MG63 (cell line): Measurements from ENCODE around the gene TAS1R1. TPM values are rescaled to one million over a fixed set of nuclear protein-coding genes. Genes with fewer than 3 reads are reported as not detected.

ENCODE experiments used
- DNase-seq: peaks from one replicate; pipeline ENCODE4 v3.0.0-alpha.2; 2020
- H3K27me3 ChIP-seq: fragments of 250-450 bp; sonication (Bioruptor Pico); 2 replicates; pipeline ENCODE4 v1.5.1; 2020; ENCODE audit warnings: mild to moderate bottlenecking, moderate library complexity
- H3K36me3 ChIP-seq: fragments of 250-450 bp; sonication (Bioruptor Pico); 2 replicates; pipeline ENCODE4 v1.5.1; 2020; ENCODE audit warnings: mild to moderate bottlenecking, moderate library complexity
- H3K4me3 ChIP-seq: fragments of 250-450 bp; sonication (Bioruptor Pico); 2 replicates; pipeline ENCODE4 v1.5.1; 2020; ENCODE audit warnings: mild to moderate bottlenecking, moderate library complexity
- H3K9me3 ChIP-seq: fragments of 250-450 bp; sonication (Bioruptor Pico); 2 replicates; pipeline ENCODE4 v1.5.1; 2020; ENCODE audit warnings: mild to moderate bottlenecking, moderate library complexity
- total RNA-seq: library from RNA; depleted of rRNA; stranded (reverse); fragments of >200 nt; shearing (Covaris generic); gene quantifications from 2 replicates; pipeline ENCODE4 v1.2.3, GENCODE V29; 2014; ENCODE audit warnings: low replicate concordance

TAS1R1 gene
- total RNA-seq, 1 experiment from 2014 or later, result not detected

GRCh38 chr1:6580593-6581409 lies 25.7 kb downstream of the TAS1R1 start:
- no peak for DNase-seq
- Histone ChIP-seq H3K9me3 (no peaks in the 10 kb centered on the region), H3K36me3 (no peaks in the 10 kb centered on the region), H3K4me3 (peak overlapping the region; percentile 86), H3K27me3 (no peaks in the 10 kb centered on the region)

- DNase-seq, result no peak
- Histone ChIP-seq H3K27me3 (no peaks in the 10 kb centered on the region), H3K4me3 (no peak overlapping the region), H3K9me3 (no peaks in the 10 kb centered on the region), H3K36me3 (no peaks in the 10 kb centered on the region)
Measured at GRCh38 chr1:6581561-6582305, 26.6 kb downstream of the TAS1R1 start.

GRCh38 chr1:6582370-6582769 lies 27.3 kb downstream of the TAS1R1 start:
- no peak overlapping the region for H3K4me3 ChIP-seq
- H3K9me3 ChIP-seq, result no peaks in the 10 kb centered on the region
- no peak for DNase-seq
- no peaks in the 10 kb centered on the region for H3K36me3 ChIP-seq
- H3K27me3 ChIP-seq, result no peaks in the 10 kb centered on the region

GRCh38 chr1:6584126-6585080 lies 29.3 kb downstream of the TAS1R1 start:
- DNase-seq, result no peak
- Histone ChIP-seq H3K9me3 (no peaks in the 10 kb centered on the region), H3K36me3 (peaks cover 4% of the 10 kb centered on the region; the same call in 1 of the 2 replicates), H3K27me3 (no peaks in the 10 kb centered on the region), H3K4me3 (no peak overlapping the region)

- Histone ChIP-seq H3K36me3 (peaks cover 4% of the 10 kb centered on the region), H3K4me3 (no peak overlapping the region), H3K27me3 (no peaks in the 10 kb centered on the region), H3K9me3 (no peaks in the 10 kb centered on the region)
- no peak for DNase-seq
Measured at GRCh38 chr1:6585081-6585722, 30.1 kb downstream of the TAS1R1 start.

- DNase-seq, result no peak
Measured at GRCh38 chr1:6585841-6586240, 30.7 kb downstream of the TAS1R1 start.

GRCh38 chr1:6586404-6586816 lies 31.3 kb downstream of the TAS1R1 start:
- Histone ChIP-seq H3K9me3 (no peaks in the 10 kb centered on the region), H3K4me3 (no peak overlapping the region), H3K27me3 (no peaks in the 10 kb centered on the region), H3K36me3 (peaks cover 4% of the 10 kb centered on the region)
- DNase-seq, result no peak

More at GRCh38 chr1:6585841-6586240, 30.7 kb downstream of the TAS1R1 start:
- Histone ChIP-seq H3K36me3 (peaks cover 4% of the 10 kb centered on the region), H3K4me3 (no peak overlapping the region), H3K9me3 (no peaks in the 10 kb centered on the region), H3K27me3 (no peaks in the 10 kb centered on the region)

GRCh38 chr1:6587261-6588005 lies 32.3 kb downstream of the TAS1R1 start:
- Histone ChIP-seq H3K4me3 (no peak overlapping the region), H3K9me3 (no peaks in the 10 kb centered on the region), H3K27me3 (no peaks in the 10 kb centered on the region), H3K36me3 (peaks cover 9% of the 10 kb centered on the region)
- DNase-seq, result peak; percentile 62

- Histone ChIP-seq H3K27me3 (no peaks in the 10 kb centered on the region), H3K36me3 (peaks cover 16% of the 10 kb centered on the region), H3K9me3 (no peaks in the 10 kb centered on the region), H3K4me3 (no peak overlapping the region)
- DNase-seq, result no peak
Measured at GRCh38 chr1:6588128-6588892, 33.2 kb downstream of the TAS1R1 start.

GRCh38 chr1:6588893-6589520 lies 33.9 kb downstream of the TAS1R1 start:
- H3K9me3 ChIP-seq, result no peaks in the 10 kb centered on the region
- DNase-seq, result no peak
- H3K36me3 ChIP-seq, result peaks cover 20% of the 10 kb centered on the region
- H3K4me3 ChIP-seq, result no peak overlapping the region
- no peaks in the 10 kb centered on the region for H3K27me3 ChIP-seq

- Histone ChIP-seq H3K27me3 (no peaks in the 10 kb centered on the region), H3K36me3 (peaks cover 20% of the 10 kb centered on the region), H3K4me3 (no peak overlapping the region), H3K9me3 (no peaks in the 10 kb centered on the region)
- DNase-seq, result no peak
Measured at GRCh38 chr1:6590046-6590445, 34.9 kb downstream of the TAS1R1 start.

GRCh38 chr1:6591222-6591621 lies 36.1 kb downstream of the TAS1R1 start:
- Histone ChIP-seq H3K36me3 (peaks cover 28% of the 10 kb centered on the region), H3K9me3 (no peaks in the 10 kb centered on the region), H3K4me3 (no peak overlapping the region), H3K27me3 (no peaks in the 10 kb centered on the region)
- DNase-seq, result no peak

GRCh38 chr1:6591644-6592043 lies 36.5 kb downstream of the TAS1R1 start:
- peaks cover 33% of the 10 kb centered on the region for H3K36me3 ChIP-seq
- no peak overlapping the region for H3K4me3 ChIP-seq
- H3K9me3 ChIP-seq, result no peaks in the 10 kb centered on the region
- H3K27me3 ChIP-seq, result no peaks in the 10 kb centered on the region
- DNase-seq, result no peak

GRCh38 chr1:6592441-6592840 lies 37.3 kb downstream of the TAS1R1 start:
- H3K27me3 ChIP-seq, result no peaks in the 10 kb centered on the region
- H3K4me3 ChIP-seq, result no peak overlapping the region
- H3K36me3 ChIP-seq, result peaks cover 40% of the 10 kb centered on the region
- DNase-seq, result no peak
- H3K9me3 ChIP-seq, result no peaks in the 10 kb centered on the region
